Measurements from ENCODE around the gene IKBKE. TPM values are rescaled to one million over a fixed set of nuclear protein-coding genes. Genes with fewer than 3 reads are reported as not detected.

Gene IKBKE
- total and polyA plus RNA-seq, 2 donors: 3.5 to 5.8 TPM

DNA sequence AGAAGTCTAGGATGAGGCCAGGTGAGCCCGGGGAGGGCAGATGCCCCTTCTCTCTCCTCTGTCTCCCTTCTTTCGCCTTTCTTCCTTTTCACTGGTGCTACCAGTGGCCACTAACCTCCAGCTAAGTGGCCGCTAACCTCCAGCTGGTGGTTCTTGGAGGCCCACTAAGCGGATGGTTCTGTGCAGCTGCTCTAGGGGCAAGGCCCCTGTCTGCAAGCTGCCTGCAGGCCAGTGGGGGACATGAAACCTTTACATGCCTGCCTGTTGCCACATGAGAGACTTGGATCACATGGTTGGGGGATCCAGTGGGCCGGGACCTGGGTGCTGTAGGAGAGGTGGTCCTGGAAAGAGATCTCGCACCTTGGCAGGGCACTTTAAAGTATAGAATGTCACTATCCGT lies 17.7 kb downstream of the IKBKE start:
- DNase-seq (ENCODE audit: extremely low spot score): no peak
- Histone ChIP-seq H3K36me3 (ENCODE audit: insufficient read depth) (no peaks in the 10 kb centered on the region), H3K4me3 (ENCODE audit: low read depth, low read length) (no peak overlapping the region), H3K27ac (ENCODE audit: low read depth) (no peak overlapping the region), H3K4me1 (ENCODE audit: insufficient read depth) (no peaks in the 10 kb centered on the region)
- WGBS: 89% methylated on average over 7 of the region's 7 CpGs

DNA sequence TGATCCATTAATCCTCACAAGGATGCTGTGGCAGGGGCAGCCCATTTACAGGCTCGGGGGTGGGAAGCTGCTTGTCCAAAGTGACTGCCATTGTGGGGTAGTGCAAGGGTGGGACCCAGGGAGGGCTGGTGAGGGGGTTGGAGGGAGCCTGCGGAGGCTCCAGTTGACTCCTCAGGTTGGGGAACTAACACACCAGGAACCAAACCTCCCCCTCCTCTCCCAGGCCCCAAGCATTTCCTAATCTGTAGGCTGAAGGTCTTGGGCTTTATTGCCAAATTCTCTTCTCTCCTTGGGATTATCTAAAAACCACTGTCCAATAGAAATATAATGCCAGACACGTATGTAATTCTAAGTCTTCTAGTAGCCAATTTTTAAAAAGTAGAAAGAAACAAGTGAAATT lies 18.2 kb downstream of the IKBKE start:
- Histone ChIP-seq H3K4me3 (ENCODE audit: low read depth, low read length) (no peak overlapping the region), H3K4me1 (ENCODE audit: insufficient read depth) (no peaks in the 10 kb centered on the region), H3K36me3 (ENCODE audit: insufficient read depth) (no peaks in the 10 kb centered on the region), H3K27ac (ENCODE audit: low read depth) (no peak overlapping the region)
- WGBS: 85% methylated on average over 3 of the region's 3 CpGs
- no peak for DNase-seq (ENCODE audit: extremely low spot score)

DNA sequence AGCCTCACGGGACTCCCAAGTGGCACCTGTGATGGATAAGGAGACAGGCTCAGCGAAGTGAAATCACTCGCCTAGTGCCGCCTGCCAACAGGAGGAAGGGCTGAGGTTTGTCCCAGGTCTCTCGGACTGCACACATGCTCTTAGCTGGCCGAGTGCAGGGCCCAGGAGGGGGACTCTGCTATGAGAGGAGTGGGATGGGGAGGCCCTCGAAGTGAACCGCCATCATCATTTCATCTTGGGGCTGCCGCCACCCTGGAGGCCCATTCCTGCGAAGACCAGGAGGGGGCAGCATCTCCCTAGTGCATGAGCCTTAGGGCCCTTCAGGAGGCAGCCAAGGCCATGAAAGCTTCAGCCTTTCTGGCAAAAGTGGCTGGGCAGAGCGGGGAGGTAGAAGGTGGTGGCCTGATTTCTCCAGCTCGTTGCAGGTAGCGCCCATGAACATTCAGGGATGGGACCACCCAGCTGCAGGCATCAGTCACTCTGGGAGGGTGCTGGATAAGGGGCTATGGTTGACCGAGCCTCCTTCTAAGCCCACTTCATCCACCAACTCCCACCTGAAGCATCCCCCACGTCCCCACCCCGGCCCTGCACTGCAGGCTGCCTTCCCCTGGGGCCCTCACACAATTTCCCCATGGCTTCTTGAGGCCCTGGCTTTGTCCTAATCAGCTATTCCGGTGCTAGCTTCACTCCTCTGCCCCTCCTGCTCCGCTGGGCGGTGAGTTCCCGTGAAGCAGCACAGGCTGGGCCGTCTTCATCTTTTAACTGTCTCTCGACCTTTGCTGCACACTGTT lies 19.9 kb downstream of the IKBKE start:
- no peak for DNase-seq (ENCODE audit: extremely low spot score)
- WGBS: 51% methylated on average over 22 of the region's 22 CpGs
- Histone ChIP-seq H3K36me3 (ENCODE audit: insufficient read depth) (no peaks in the 10 kb centered on the region), H3K4me1 (ENCODE audit: insufficient read depth) (no peaks in the 10 kb centered on the region), H3K27ac (ENCODE audit: low read depth) (no peak overlapping the region), H3K4me3 (ENCODE audit: low read depth, low read length) (no peak overlapping the region)

DNA sequence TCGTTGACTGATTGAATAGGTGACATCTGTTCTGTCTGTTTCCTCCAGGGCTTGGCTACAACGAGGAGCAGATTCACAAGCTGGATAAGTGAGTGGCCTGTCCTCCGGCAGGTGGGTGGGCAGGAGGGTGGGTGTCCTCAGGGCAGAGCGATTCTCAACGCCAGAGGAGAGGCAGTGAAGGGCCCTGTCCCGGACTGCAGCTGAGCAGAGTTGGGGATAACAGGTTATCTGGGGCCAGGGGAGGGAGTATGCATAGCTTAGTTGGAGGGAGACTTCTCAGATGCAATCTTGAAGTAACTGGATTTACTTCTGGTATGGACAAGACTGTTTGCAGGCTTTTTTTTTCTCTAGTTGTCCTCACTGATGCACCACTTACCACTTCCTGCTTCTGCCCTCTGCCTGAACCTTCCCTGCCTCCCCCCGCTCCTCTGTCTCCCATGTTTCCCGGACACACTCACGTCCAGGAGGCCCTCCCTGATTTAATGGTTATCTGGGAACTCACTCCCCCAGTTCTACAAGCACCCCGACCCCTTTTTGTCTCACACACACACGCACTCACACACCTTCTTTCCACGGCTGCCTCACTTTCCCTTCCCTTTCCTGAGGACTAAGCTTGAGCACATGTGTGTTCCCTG lies 20.6 kb downstream of the IKBKE start:
- no peak overlapping the region for H3K27ac ChIP-seq (ENCODE audit: low read depth)
- H3K4me1 ChIP-seq (ENCODE audit: insufficient read depth): no peaks in the 10 kb centered on the region
- no peaks in the 10 kb centered on the region for H3K36me3 ChIP-seq (ENCODE audit: insufficient read depth)
- no peak for DNase-seq (ENCODE audit: extremely low spot score)
- no peak overlapping the region for H3K4me3 ChIP-seq (ENCODE audit: low read depth, low read length)
- WGBS: 71% methylated on average over 12 of the region's 12 CpGs

DNA sequence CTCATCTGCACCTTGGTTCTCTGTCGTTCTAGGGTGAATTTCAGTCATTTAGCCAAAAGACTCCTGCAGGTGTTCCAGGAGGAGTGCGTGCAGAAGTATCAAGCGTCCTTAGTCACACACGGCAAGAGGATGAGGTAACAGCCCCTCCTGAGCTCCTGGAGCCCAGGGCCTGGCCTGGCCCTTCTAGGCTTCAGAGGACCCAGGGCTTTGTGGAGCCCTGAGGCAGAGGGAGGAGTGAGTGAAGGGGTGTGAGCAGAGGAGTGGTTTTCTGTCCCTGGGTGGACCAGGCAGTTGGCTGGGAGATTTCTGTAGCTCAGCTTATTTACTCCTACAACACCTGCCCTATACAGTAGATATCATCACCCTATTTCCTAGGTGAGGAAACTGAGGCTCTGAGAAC lies 21.3 kb downstream of the IKBKE start:
- Histone ChIP-seq H3K27ac (ENCODE audit: low read depth) (no peak overlapping the region), H3K4me1 (ENCODE audit: insufficient read depth) (no peaks in the 10 kb centered on the region), H3K36me3 (ENCODE audit: insufficient read depth) (no peaks in the 10 kb centered on the region), H3K4me3 (ENCODE audit: low read depth, low read length) (no peak overlapping the region)
- WGBS: 94% methylated on average over 4 of the region's 4 CpGs
- DNase-seq (ENCODE audit: extremely low spot score): no peak

DNA sequence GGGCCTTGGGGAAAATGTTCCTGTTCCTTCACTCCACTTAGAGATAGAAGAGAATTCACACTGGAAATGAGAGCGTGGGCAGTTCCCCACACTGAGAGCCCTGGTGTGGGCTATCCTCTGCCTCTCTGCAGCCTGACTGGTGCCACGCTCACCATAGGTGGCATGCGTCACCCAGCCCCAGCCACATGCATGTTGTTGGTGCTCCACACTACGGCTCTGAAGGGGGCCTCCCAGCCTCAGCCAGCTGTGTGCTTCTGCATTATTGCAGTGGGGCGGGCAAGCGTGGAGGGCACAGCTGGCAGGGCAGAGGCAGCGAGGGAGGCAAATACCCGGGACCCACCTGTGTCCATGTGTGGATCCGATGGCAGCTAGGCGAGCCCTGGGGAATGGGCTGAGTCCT lies 22.3 kb downstream of the IKBKE start:
- DNase-seq (ENCODE audit: extremely low spot score): no peak
- 98% methylated on average over 10 of the region's 10 CpGs for WGBS
- Histone ChIP-seq H3K36me3 (ENCODE audit: insufficient read depth) (no peaks in the 10 kb centered on the region), H3K27ac (ENCODE audit: low read depth) (no peak overlapping the region), H3K4me3 (ENCODE audit: low read depth, low read length) (no peak overlapping the region), H3K4me1 (ENCODE audit: insufficient read depth) (no peaks in the 10 kb centered on the region)

DNA sequence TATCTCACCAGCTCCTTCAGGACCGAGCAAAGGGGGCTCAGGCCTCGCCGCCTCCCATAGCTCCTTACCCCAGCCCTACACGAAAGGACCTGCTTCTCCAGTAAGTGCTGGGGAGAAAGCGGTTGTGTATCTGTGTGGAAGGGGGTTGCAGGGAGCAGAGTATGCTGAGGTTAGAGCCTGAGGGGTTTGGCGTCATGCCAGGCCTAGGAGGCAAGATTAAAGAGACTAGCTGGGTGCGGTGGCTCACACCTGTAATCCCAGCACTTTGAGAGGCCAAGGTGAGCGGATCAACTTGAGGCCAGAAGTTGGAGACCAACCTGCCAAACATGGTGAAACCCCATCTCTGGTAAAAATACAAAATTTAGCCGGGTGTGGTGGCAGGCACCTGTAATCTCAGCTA lies 23.0 kb downstream of the IKBKE start:
- Histone ChIP-seq H3K36me3 (ENCODE audit: insufficient read depth) (no peaks in the 10 kb centered on the region), H3K27ac (ENCODE audit: low read depth) (no peak overlapping the region), H3K4me1 (ENCODE audit: insufficient read depth) (no peaks in the 10 kb centered on the region), H3K4me3 (ENCODE audit: low read depth, low read length) (no peak overlapping the region)
- DNase-seq (ENCODE audit: extremely low spot score): no peak
- WGBS: 94% methylated on average over 9 of the region's 9 CpGs

DNA sequence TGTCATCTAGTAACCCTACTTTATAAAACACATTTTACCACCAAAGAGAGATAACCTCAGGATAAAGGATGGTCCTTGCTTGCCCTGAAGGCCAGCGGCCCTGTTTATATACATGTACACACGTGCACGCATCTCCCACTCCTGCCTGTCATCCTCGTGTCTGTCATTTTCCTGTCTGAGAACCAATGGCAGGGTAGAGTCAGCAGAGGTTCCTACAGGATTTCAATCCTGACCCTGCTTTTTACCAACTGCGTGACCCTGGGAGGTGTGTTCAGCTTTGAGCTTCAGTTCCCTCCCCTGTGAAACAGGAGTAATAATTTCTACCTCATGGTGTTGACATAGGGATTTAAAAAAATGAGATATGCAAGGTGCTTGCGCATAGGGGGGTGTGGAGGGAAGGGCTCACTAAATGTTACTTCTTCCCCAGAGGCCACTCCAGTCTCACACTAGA lies 24.8 kb downstream of the IKBKE start:
- WGBS: 65% methylated on average over 6 of the region's 6 CpGs
- no peak overlapping the region for H3K4me3 ChIP-seq (ENCODE audit: low read depth, low read length)
- no peak overlapping the region for H3K27ac ChIP-seq (ENCODE audit: low read depth)

DNA sequence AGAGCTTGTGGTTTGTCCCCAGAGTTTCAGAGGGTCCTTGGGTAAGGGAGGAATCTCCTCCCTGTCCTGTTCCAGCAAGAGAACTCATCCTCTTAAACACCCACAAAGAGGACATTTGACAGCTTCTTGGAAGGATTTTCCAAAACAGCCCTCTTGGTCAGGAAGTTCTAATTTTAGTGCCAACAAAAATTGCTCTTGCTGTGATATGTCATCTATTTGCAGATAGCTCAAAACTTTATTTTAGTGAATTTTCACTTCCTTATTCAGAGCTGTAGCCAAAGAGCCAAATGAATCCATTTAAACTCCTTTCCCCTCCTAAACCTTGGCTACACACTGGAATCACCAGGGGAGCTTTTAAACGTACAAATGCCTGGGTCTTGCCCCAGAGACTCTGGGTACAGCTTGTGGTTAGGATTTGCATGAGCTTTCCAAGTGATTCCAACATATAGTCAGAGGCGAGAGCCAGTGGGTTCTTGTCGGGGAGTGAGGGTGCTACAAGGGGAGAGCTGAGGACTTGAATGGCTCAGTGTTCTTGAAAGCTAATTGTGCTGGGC lies 25.3 kb downstream of the IKBKE start:
- no peak for DNase-seq (ENCODE audit: extremely low spot score)

More for the DNA sequence above, 24.8 kb downstream of the IKBKE start:
- Histone ChIP-seq H3K36me3 (ENCODE audit: insufficient read depth) (no peaks in the 10 kb centered on the region), H3K4me1 (ENCODE audit: insufficient read depth) (no peaks in the 10 kb centered on the region)
- no peak for DNase-seq (ENCODE audit: extremely low spot score)

DNA sequence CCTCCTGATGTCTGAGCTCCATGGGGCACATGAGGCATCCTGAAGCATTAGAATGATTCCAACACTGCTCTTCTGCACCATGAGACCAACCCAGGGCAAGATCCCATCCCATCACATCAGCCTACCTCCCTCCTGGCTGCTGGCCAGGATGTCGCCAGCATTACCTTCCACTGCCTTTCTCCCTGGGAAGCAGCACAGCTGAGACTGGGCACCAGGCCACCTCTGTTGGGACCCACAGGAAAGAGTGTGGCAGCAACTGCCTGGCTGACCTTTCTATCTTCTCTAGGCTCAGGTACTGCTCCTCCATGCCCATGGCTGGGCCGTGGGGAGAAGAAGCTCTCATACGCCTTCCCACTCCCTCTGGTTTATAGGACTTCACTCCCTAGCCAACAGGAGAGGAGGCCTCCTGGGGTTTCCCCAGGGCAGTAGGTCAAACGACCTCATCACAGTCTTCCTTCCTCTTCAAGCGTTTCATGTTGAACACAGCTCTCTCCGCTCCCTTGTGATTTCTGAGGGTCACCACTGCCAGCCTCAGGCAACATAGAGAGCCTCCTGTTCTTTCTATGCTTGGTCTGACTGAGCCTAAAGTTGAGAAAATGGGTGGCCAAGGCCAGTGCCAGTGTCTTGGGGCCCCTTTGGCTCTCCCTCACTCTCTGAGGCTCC lies 26.0 kb downstream of the IKBKE start:
- H3K4me1 ChIP-seq (ENCODE audit: insufficient read depth): no peaks in the 10 kb centered on the region
- 54% methylated on average over 6 of the region's 6 CpGs for WGBS
- no peak for DNase-seq (ENCODE audit: extremely low spot score)
- no peaks in the 10 kb centered on the region for H3K36me3 ChIP-seq (ENCODE audit: insufficient read depth)
- no peak overlapping the region for H3K4me3 ChIP-seq (ENCODE audit: low read depth, low read length)
- H3K27ac ChIP-seq (ENCODE audit: low read depth): no peak overlapping the region

More for the DNA sequence above, 25.3 kb downstream of the IKBKE start:
- no peak overlapping the region for H3K27ac ChIP-seq (ENCODE audit: low read depth)
- 54% methylated on average over 3 of the region's 3 CpGs for WGBS
- H3K4me1 ChIP-seq (ENCODE audit: insufficient read depth): no peaks in the 10 kb centered on the region
- no peak overlapping the region for H3K4me3 ChIP-seq (ENCODE audit: low read depth, low read length)
- no peaks in the 10 kb centered on the region for H3K36me3 ChIP-seq (ENCODE audit: insufficient read depth)

DNA sequence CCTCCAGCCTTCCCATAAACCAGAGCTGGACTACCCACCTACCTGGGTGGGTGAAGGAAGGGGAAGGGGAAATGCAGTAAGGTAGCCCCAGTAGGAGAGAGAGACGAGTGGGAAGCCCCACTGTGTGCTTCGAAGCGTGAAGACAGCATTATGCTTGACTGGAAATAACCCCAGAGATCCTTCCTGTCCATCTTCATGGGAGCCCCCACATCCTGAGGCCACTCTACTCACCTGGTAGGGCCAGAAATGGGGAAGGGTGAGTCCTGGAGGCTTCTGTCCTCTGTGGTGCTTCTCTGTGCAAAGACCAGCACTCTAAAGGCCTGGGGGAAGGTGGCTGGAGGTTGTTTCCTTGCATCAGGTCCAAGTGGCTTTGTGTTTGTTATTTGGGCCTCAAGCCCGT lies 27.1 kb downstream of the IKBKE start:
- no peaks in the 10 kb centered on the region for H3K36me3 ChIP-seq (ENCODE audit: insufficient read depth)
- H3K27ac ChIP-seq (ENCODE audit: low read depth): no peak overlapping the region
- H3K4me1 ChIP-seq (ENCODE audit: insufficient read depth): no peaks in the 10 kb centered on the region
- H3K4me3 ChIP-seq (ENCODE audit: low read depth, low read length): no peak overlapping the region
- 84% methylated on average over 4 of the region's 4 CpGs for WGBS
- no peak for DNase-seq (ENCODE audit: extremely low spot score)

DNA sequence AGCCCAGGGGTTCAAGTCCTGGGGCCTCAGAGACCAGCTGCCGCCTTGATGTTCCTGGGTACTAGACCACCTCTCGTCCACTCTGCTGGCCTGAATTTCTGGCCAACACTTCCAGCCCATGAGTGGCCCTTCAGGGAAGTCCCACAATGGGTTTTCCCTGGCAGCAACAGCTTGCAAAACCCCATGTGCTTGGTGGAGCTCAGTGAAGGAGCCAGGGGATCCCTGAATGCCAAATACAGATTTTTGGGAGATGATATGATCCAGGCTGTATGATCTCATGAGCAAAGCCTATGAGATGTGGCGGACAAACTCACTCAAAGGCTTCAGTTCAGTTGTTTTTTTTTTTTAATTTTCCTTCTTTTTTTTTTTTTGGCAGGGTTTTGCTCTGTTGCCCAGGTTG lies 27.5 kb downstream of the IKBKE start:
- H3K4me3 ChIP-seq (ENCODE audit: low read depth, low read length): no peak overlapping the region
- no peaks in the 10 kb centered on the region for H3K4me1 ChIP-seq (ENCODE audit: insufficient read depth)
- H3K36me3 ChIP-seq (ENCODE audit: insufficient read depth): no peaks in the 10 kb centered on the region
- DNase-seq (ENCODE audit: extremely low spot score): no peak
- no peak overlapping the region for H3K27ac ChIP-seq (ENCODE audit: low read depth)
- WGBS: 82% methylated on average over 3 of the region's 3 CpGs

DNA sequence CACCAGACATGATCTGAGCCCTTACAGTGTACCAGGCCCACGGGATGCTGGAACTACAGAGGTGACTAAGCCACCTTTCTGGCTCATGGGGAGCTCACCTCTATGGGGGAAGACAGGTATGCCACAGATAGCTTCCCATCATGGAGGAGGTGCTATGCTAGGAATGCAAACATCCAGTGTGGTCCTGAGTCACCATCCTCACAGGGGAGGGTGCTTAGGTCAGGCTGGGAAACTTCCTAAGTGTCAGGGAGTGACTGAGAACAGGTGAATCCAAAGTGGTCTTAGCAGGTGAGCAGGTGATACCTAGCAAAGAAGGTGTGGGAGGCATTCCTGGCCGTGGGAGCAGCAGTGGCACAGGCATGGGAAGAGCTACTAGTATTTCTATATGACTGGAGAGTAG lies 28.4 kb downstream of the IKBKE start:
- Histone ChIP-seq H3K36me3 (ENCODE audit: insufficient read depth) (no peaks in the 10 kb centered on the region), H3K4me1 (ENCODE audit: insufficient read depth) (no peaks in the 10 kb centered on the region), H3K27ac (ENCODE audit: low read depth) (no peak overlapping the region), H3K4me3 (ENCODE audit: low read depth, low read length) (no peak overlapping the region)
- DNase-seq (ENCODE audit: extremely low spot score): no peak
- WGBS: 92% methylated on average over 2 of the region's 2 CpGs

DNA sequence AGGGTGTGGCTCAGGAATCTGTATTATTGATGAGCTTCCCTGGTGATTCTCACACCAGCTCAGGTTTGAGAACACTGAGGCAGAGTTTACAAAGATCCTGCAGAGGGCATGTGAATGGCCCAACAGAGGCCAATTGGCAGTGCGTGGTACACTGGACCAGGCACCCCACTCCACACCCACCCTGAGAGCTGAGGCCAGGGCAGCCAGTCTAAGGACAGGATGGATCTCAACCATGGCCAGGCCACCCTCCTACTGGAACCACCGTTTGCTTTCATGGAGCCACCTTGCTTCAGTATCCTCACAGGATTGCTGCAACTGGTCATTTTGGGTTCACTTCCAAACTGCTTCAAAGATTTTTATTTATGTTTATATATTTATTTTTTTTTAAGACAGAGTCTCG lies 29.8 kb downstream of the IKBKE start:
- H3K4me3 ChIP-seq (ENCODE audit: low read depth, low read length): no peak overlapping the region
- no peaks in the 10 kb centered on the region for H3K36me3 ChIP-seq (ENCODE audit: insufficient read depth)
- WGBS: 89% methylated on average over 3 of the region's 3 CpGs
- H3K4me1 ChIP-seq (ENCODE audit: insufficient read depth): no peaks in the 10 kb centered on the region
- DNase-seq (ENCODE audit: extremely low spot score): no peak
- H3K27ac ChIP-seq (ENCODE audit: low read depth): no peak overlapping the region

All from urinary bladder (tissue), 4 donors.